Tibial artery (tissue), 4 donors: ENCODE results near the gene ZHX3.

Experiments used
- DNase-seq, 2 donors: peaks; one replicate each; pipeline ENCODE4 v3.0.0-alpha.2; 2019
- H3K27ac ChIP-seq, 2 donors: fragments of 200-600 bp; sonication (generic) in 1 of 2; 1 replicate in 1 of 2; 2 replicates in 1 of 2; pipeline ENCODE4 v1.5.1; 2018 to 2019; ENCODE audit warnings: mild to moderate bottlenecking in 1 of 2
- H3K27me3 ChIP-seq, 2 donors: fragments of 200-600 bp; sonication (generic) in 1 of 2; one replicate each; pipeline versions ENCODE4 v1.5.1 to v1.6.0; 2016 to 2019
- H3K36me3 ChIP-seq, 3 donors: fragments of 200-600 bp; sonication (generic) in 2 of 3; one replicate each; pipeline ENCODE4 v1.5.1; 2016 to 2019; ENCODE audit warnings: mild to moderate bottlenecking in 2 of 3
- H3K4me1 ChIP-seq, 4 donors: fragments of 200-600 bp; sonication (generic) in 2 of 4; 1 replicate in 3 of 4; 2 replicates in 1 of 4; pipeline ENCODE4 v1.5.1; 2016 to 2019
- H3K4me3 ChIP-seq, 2 donors: fragments of 200-600 bp; sonication (generic) in 1 of 2; 1 replicate in 1 of 2; 2 replicates in 1 of 2; pipeline ENCODE4 v1.5.1; 2018 to 2019; ENCODE audit warnings: mild to moderate bottlenecking in 2 of 2
- H3K9me3 ChIP-seq, 3 donors: fragments of 200-600 bp; sonication (generic) in 1 of 3; one replicate each; pipeline ENCODE4 v1.5.1; 2016 to 2019
- CTCF ChIP-seq, 2 experiments: fragments of 200-600 bp in 1 of 2; fragments of 450-650 bp in 1 of 2; IDR thresholded peaks; one replicate each; pipeline ENCODE4 v1.5.1; 2017 to 2019; ENCODE audit warnings: antibody characterized with exemption in 2 of 2, mild to moderate bottlenecking in 1 of 2, moderate library complexity in 1 of 2
- intact Hi-C: fragments of 100-400 bp; cut with DNase I; formaldehyde crosslinking; loops from one replicate; pipeline ENCODE4 v1.15.0; 2023; ENCODE audit warnings: low total_unique reads

The ZHX3 gene

GRCh38 chr20:41300886-41301285 is 16.6 kb downstream of the ZHX3 start:
- H3K27ac ChIP-seq = no peak overlapping the region
- H3K27me3 ChIP-seq = no peaks in the 10 kb centered on the region

GRCh38 chr20:41300383-41300782 is 17.1 kb downstream of the ZHX3 start:
- no peak for TF ChIP-seq CTCF (IDR thresholded peaks at IDR 0.05)
- Histone ChIP-seq H3K4me3 (no peak overlapping the region), H3K9me3 (no peaks in the 10 kb centered on the region), H3K4me1 (peaks cover 0 to 82% (median 18%) of the 10 kb centered on the region in 4 donors), H3K36me3 (no peaks in the 10 kb centered on the region), H3K27ac (no peak overlapping the region), H3K27me3 (no peaks in the 10 kb centered on the region)
- no peak for DNase-seq
- intact Hi-C loops = no loop called here

More at GRCh38 chr20:41300886-41301285, 16.6 kb downstream of the ZHX3 start:
- intact Hi-C loops = no loop called here
- Histone ChIP-seq H3K36me3 (no peaks in the 10 kb centered on the region), H3K9me3 (no peaks in the 10 kb centered on the region), H3K4me3 (no peak overlapping the region), H3K4me1 (peaks cover 0 to 77% (median 18%) of the 10 kb centered on the region in 4 donors)
- no peak for TF ChIP-seq CTCF (IDR thresholded peaks at IDR 0.05)
- no peak for DNase-seq

DNA sequence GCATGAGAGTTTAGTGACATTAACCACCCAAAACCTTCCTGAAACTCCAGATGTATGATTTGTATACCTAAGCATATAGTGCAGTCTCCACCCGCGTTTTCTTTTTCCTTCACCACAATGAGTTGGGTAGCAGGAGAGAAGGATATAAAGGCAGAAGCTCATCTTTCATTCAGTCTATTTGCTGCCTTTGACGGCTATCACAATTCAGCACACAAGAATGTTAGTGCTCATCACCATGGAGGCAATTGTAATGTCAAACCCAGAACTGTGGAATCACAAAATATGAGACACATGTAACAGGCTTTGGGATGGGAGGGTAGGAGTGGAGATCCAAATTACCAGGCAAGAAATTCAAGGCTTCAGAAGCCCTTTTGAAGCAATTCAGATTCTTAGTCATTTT is 17.6 kb downstream of the ZHX3 start:
- no peak overlapping the region for H3K27ac ChIP-seq
- intact Hi-C loops = no loop called here
- no peak overlapping the region for H3K4me3 ChIP-seq
- TF ChIP-seq CTCF (IDR thresholded peaks at IDR 0.05) = no peak
- H3K9me3 ChIP-seq = no peaks in the 10 kb centered on the region
- no peak for DNase-seq
- H3K36me3 ChIP-seq = no peaks in the 10 kb centered on the region
- H3K27me3 ChIP-seq = no peaks in the 10 kb centered on the region
- H3K4me1 ChIP-seq = peaks cover 0 to 83% (median 18%) of the 10 kb centered on the region in 4 donors

DNA sequence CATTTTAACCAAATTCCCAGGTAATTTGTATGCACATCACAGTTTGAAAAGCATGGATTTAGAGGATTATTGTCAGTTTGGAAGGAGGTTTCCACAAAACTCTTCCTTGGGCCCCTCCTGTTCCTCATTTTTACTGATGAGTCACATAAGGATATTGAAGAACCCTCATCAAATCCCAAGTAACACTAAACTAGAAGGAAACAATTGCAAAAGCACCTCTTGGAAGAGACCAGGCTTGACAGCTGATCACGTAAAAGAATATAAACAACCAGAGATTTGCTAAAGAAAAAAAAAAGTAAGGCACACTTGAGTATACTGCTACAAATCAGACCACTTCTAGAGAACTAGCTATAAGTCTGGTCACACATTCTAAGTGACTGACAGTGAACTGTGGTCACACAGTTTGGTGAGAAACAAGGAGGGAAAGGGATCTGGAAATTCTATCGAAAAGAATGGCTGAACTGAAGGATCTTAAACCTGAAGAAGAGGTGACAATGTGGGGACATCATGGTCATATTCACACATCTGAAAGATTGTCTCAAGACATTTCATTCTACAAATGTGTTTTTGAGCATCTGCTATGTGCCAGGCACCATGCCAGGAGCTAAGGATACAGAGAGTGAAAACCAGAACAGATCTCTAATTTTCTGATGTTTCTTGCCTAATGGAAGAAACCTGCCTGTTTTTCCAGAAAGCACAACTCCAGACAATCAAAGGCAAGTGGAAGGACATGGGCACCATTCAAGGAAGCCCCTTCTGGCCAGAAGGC is 24.1 kb downstream of the ZHX3 start:
- Histone ChIP-seq H3K4me1 (peaks cover 0 to 72% (median 15%) of the 10 kb centered on the region in 4 donors), H3K27me3 (no peaks in the 10 kb centered on the region), H3K36me3 (no peaks in the 10 kb centered on the region), H3K4me3 (no peak overlapping the region), H3K9me3 (no peaks in the 10 kb centered on the region), H3K27ac (peak overlapping the region; percentile 15 to 52)
- peak in 1 of 2 donors; percentile 44 for DNase-seq
- TF ChIP-seq CTCF (IDR thresholded peaks at IDR 0.05) = no peak
- intact Hi-C loops = no loop called here

- intact Hi-C loops = no loop called here
- H3K27ac ChIP-seq = no peak overlapping the region
- H3K4me3 ChIP-seq = no peak overlapping the region
- H3K9me3 ChIP-seq = peaks cover 0 to 6% (median 0%) of the 10 kb centered on the region in 3 donors
- peaks cover 0 to 4% (median 0%) of the 10 kb centered on the region in 3 donors for H3K36me3 ChIP-seq
- no peak for TF ChIP-seq CTCF (IDR thresholded peaks at IDR 0.05)
- peaks cover 0 to 55% (median 10%) of the 10 kb centered on the region in 4 donors for H3K4me1 ChIP-seq
- H3K27me3 ChIP-seq = no peaks in the 10 kb centered on the region
- no peak for DNase-seq
These were observed 26.6 kb downstream of the ZHX3 start for GRCh38 chr20:41290804-41291389.
